Hepatocyte (in vitro differentiated cells): Measurements from ENCODE around the gene LYSMD4. TPM values are rescaled to one million over a fixed set of nuclear protein-coding genes. Genes with fewer than 3 reads are reported as not detected.

Experiments
- DNase-seq: peaks from one replicate; pipeline ENCODE4 v3.0.0-alpha.2; 2016; ENCODE audit warnings: low spot score
- H2AFZ ChIP-seq: fragments of 200-600 bp; sonication (generic); 2 replicates; pipeline ENCODE4 v1.6.0; 2016; ENCODE audit warnings: antibody characterized with exemption, mild to moderate bottlenecking
- H3K27ac ChIP-seq: fragments of 200-600 bp; sonication (generic); 2 replicates; pipeline ENCODE4 v1.5.1; 2016; ENCODE audit warnings: mild to moderate bottlenecking
- H3K27me3 ChIP-seq: fragments of 200-600 bp; sonication (generic); 2 replicates; pipeline ENCODE4 v1.6.1; 2016
- H3K36me3 ChIP-seq: fragments of 200-600 bp; sonication (generic); replicated peaks from 2 replicates; pipeline ENCODE4 v1.5.1; 2016; ENCODE audit warnings: low read depth; ENCODE audit not compliant: insufficient read depth
- H3K4me1 ChIP-seq: fragments of 200-600 bp; sonication (generic); 2 replicates; pipeline ENCODE4 v1.5.1; 2016; ENCODE audit warnings: mild to moderate bottlenecking, moderate library complexity; ENCODE audit not compliant: insufficient read depth
- H3K4me2 ChIP-seq: fragments of 200-600 bp; sonication (generic); 2 replicates; pipeline ENCODE4 v1.6.0; 2016
- H3K4me3 ChIP-seq: fragments of 200-600 bp; sonication (generic); 2 replicates; pipeline ENCODE4 v1.5.1; 2016; ENCODE audit warnings: mild to moderate bottlenecking
- H3K79me2 ChIP-seq: fragments of 200-600 bp; sonication (generic); 2 replicates; pipeline ENCODE4 v1.6.0; 2017; ENCODE audit warnings: mild to moderate bottlenecking
- H3K9me2 ChIP-seq: fragments of 200-600 bp; sonication (generic); replicated peaks from 2 replicates; pipeline ENCODE4 v1.6.0; 2017; ENCODE audit warnings: mild to moderate bottlenecking; ENCODE audit not compliant: insufficient read depth
- H3K9me3 ChIP-seq: fragments of 200-600 bp; sonication (generic); 2 replicates; pipeline ENCODE4 v1.5.1; 2016; ENCODE audit warnings: low read depth, mild to moderate bottlenecking
- H4K20me1 ChIP-seq: fragments of 200-600 bp; sonication (generic); 2 replicates; pipeline ENCODE4 v1.6.0; 2016; ENCODE audit warnings: mild to moderate bottlenecking; ENCODE audit not compliant: insufficient read depth, poor library complexity, severe bottlenecking
- CTCF ChIP-seq: fragments of 200-600 bp; sonication (generic); IDR thresholded peaks from 2 replicates; pipeline ENCODE4 v1.5.1; 2016; ENCODE audit warnings: antibody characterized with exemption, mild to moderate bottlenecking; ENCODE audit not compliant: poor library complexity
- EZH2 ChIP-seq: fragments of 200-600 bp; sonication (generic); IDR thresholded peaks from 2 replicates; pipeline ENCODE4 v1.6.1; 2016; ENCODE audit warnings: antibody characterized with exemption, mild to moderate bottlenecking, borderline replicate concordance
- EZH2phosphoT487 ChIP-seq: fragments of 200-600 bp; sonication (generic); IDR thresholded peaks from one replicate; pipeline ENCODE4 v1.6.1; 2018; ENCODE audit warnings: antibody characterized with exemption, mild to moderate bottlenecking, low read depth, moderate library complexity; ENCODE audit not compliant: unreplicated experiment, severe bottlenecking
- WGBS: methylation state at CpG from one replicate; pipeline ENCODE4 v1.1.6; 2016; ENCODE audit warnings: low lambda C conversion rate; ENCODE audit errors: missing lambda C conversion rate; 5-methylcytosine and 5-hydroxymethylcytosine counted together
- polyA plus RNA-seq: library from polyadenylated mRNA; unstranded; fragments of >200 nt; fragmentation: Nextera tagmentation; extraction: Ambion mirVana; gene quantifications from 2 replicates; pipeline ENCODE4 v1.2.1, GENCODE V29; 2016
- total RNA-seq: library from RNA; depleted of rRNA; stranded (reverse); fragments of >200 nt; gene quantifications from 2 replicates; pipeline ENCODE4 v1.2.3, GENCODE V29; 2014

The LYSMD4 gene
- total and polyA plus RNA-seq, 2 experiments from 2014 or later = 12.8 to 15.4 TPM

DNA sequence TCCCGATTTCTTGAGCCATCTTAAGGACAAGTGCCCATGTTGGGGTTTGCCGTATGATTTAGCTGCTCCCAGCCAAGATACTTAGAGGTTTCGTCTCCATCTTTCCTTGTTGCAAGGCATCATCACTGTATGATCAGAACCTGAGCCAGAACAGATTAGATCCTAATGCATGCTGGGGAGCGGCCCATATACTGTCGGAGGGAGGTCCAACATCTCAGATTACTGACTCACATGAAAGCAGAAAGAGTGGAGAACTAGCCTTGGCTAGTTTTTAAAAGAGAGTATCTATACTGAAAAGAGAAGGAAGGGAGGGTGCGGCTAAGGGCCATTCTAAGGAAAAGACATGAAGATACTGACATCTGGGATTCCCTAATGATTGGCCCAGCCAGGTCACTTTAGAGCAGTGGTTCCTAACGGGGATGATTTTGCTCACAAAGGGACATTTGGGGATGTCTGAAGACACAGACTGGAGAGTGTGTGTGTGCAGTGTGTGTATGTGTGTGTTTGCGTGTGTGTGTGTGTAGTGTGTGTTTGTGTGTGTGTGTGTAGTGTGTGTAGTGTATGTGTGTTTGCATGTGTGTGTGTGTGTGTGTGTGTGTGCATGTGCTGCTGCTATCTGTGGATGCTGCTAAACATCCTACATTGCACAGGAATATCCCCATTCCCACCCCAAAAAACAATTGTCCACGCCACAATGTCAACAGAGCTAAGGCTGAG is 12.3 kb upstream of the LYSMD4 start:
- no peaks in the 10 kb centered on the region for H3K4me1 ChIP-seq
- no peaks in the 10 kb centered on the region for H3K9me2 ChIP-seq
- H3K4me3 ChIP-seq = no peak overlapping the region
- H4K20me1 ChIP-seq = no peaks in the 10 kb centered on the region
- H2AFZ ChIP-seq = no peak overlapping the region
- TF ChIP-seq EZH2phosphoT487 (no peak), EZH2 (no peak), CTCF (no peak)
- H3K4me2 ChIP-seq = no peak overlapping the region
- no peaks in the 10 kb centered on the region for H3K36me3 ChIP-seq
- H3K27me3 ChIP-seq = no peaks in the 10 kb centered on the region
- no peaks in the 10 kb centered on the region for H3K79me2 ChIP-seq
- 87% methylated on average over 9 of the region's 9 CpGs for WGBS
- no peaks in the 10 kb centered on the region for H3K9me3 ChIP-seq
- DNase-seq = no peak
- H3K27ac ChIP-seq = no peak overlapping the region

GRCh38 chr15:99744142-99744541 is 10.9 kb upstream of the LYSMD4 start:
- Histone ChIP-seq H3K4me3 (no peak overlapping the region), H4K20me1 (no peaks in the 10 kb centered on the region), H3K36me3 (no peaks in the 10 kb centered on the region), H2AFZ (no peak overlapping the region), H3K79me2 (no peaks in the 10 kb centered on the region), H3K9me3 (no peaks in the 10 kb centered on the region), H3K27me3 (no peaks in the 10 kb centered on the region), H3K4me2 (no peak overlapping the region), H3K9me2 (no peaks in the 10 kb centered on the region), H3K4me1 (no peaks in the 10 kb centered on the region), H3K27ac (no peak overlapping the region)
- WGBS = 94% methylated on average over 7 of the region's 7 CpGs
- no peak for DNase-seq
- TF ChIP-seq EZH2phosphoT487 = no peak
- no peak for TF ChIP-seq CTCF
- no peak for TF ChIP-seq EZH2

GRCh38 chr15:99741835-99742234 is 8.6 kb upstream of the LYSMD4 start:
- Histone ChIP-seq H3K4me1 (no peaks in the 10 kb centered on the region), H3K9me2 (no peaks in the 10 kb centered on the region), H4K20me1 (no peaks in the 10 kb centered on the region), H3K27me3 (no peaks in the 10 kb centered on the region), H2AFZ (no peak overlapping the region), H3K27ac (no peak overlapping the region), H3K9me3 (no peaks in the 10 kb centered on the region), H3K4me2 (no peak overlapping the region), H3K79me2 (no peaks in the 10 kb centered on the region), H3K4me3 (no peak overlapping the region), H3K36me3 (no peaks in the 10 kb centered on the region)
- 74% methylated on average over 2 of the region's 2 CpGs for WGBS
- TF ChIP-seq EZH2 (no peak), EZH2phosphoT487 (no peak), CTCF (no peak)
- no peak for DNase-seq
